ENCODE results near the gene CNTN2.
A peak's percentile ranks its signal among the peaks of the same experiment; 100 is the strongest.

Gene CNTN2

DNA sequence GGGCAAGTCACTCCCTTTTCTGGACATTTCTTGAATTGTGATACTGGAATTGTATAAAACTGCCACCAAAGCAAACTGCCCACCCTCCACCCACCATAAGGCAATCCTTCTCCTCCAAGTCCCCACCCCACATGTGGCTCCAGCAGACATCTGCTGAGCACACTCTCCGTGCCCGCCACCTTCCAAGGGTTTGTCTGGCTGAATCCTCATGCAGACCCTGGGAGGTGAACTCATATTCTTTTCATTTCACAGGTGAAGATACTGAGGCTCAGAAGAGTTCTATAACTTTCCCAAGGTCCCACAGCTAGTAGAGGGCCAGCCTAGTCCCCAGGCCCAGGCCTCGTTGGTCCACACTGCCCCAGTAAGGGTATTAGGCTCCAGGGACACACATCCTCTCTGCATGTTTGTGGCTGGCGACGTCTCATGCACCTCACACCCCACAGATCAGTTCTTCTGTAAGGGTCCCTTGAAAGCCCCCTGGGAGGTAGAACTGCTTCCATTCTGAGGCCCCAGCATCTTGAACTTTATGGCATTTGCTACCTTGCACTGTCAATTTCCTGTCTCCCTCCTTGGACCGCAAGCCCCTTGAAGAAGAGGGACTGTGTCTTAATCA, 14.1 kb downstream of the CNTN2 start:
- DNase-seq (ENCODE audit: low spot score), result no peak

DNA sequence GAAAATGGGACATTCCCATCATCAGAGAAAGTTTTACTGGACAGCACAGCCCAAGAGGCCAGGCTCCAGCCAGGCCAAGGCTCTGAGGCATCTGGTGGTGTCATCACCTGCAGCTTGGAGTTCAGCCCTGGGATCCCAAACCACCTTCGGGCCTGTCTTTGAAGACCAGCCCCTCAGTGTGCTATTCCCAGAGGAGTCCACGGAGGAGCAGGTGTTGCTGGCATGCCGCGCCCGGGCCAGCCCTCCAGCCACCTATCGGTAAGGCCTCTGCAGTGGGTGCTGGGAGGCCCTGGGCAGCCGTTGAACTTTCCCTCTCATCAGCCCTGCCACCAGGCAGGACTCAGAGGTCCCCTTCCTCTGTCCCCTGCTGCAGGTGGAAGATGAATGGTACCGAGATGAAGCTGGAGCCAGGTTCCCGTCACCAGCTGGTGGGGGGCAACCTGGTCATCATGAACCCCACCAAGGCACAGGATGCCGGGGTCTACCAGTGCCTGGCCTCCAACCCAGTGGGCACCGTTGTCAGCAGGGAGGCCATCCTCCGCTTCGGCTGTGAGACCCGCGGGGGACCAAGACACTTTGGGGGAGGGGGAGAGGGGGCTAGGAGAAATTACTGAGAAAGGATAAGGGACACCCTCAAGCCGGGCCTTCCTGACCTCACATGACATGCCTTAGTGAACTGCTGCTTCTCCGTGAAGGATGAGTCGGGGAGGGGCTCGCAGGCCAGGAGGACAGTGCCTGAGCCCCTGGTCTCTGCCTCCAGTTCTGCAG, 15.0 kb downstream of the CNTN2 start:
- DNase-seq (ENCODE audit: low spot score), result no peak

GRCh38 chr1:205058853-205059252, 15.8 kb downstream of the CNTN2 start:
- DNase-seq (ENCODE audit: low spot score), result no peak

DNA sequence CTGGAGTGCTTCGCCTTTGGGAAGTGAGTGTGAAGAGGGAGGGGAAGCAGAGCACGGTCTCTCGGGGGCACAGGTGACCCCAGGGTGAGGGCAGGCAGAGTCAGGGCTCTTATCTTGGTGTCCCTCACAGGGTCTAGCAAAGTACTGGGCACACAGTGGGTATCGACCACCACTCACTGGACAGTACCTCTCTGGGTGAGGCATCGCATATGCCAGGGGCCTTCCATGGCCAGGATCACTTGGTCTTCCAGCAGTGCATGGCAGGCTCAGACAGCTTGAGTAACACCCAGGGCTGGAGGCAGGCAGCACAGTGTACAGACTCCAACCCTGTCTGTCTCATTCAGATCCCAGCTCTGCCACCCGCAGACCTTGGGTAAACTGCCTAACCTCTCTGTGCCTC, 16.6 kb downstream of the CNTN2 start:
- no peak for DNase-seq (ENCODE audit: low spot score)

- no peak for DNase-seq (ENCODE audit: low spot score)
These were observed 17.7 kb downstream of the CNTN2 start for GRCh38 chr1:205060746-205061145.

GRCh38 chr1:205061227-205061626, 18.2 kb downstream of the CNTN2 start:
- no peak for DNase-seq (ENCODE audit: low spot score)

DNA sequence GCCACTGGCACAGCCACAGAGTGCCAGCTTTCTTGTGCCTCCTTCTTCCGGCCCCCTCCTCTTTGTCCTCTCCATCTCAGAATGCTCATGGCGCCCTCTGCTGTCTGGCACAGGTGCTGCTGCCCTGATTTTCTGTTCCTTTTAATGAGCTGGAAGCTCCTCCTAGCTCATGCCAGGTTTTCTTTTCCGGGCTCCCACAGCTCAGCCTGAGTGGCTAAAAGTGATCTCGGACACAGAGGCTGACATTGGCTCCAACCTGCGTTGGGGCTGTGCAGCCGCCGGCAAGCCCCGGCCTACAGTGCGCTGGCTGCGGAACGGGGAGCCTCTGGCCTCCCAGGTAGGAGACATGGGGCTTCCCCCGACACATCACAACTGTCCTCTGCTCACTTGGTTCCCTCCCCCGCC, 18.7 kb downstream of the CNTN2 start:
- DNase-seq (ENCODE audit: low spot score), result peak; percentile 76

DNA sequence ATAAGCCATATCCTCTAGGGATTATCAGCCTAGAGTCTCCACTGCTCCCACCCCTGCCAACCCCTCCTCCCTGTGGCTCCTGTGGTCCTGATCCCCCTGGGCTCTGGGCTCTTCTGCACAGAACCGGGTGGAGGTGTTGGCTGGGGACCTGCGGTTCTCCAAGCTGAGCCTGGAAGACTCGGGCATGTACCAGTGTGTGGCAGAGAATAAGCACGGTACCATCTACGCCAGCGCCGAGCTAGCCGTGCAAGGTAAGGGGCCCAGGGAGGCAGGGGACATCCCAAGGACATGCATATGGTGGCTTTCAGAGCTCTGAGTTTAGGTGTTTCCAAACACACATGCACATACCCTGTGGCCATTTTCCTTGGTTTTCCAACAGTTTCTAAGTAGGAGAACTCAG, 19.3 kb downstream of the CNTN2 start:
- DNase-seq (ENCODE audit: low spot score), result no peak

DNA sequence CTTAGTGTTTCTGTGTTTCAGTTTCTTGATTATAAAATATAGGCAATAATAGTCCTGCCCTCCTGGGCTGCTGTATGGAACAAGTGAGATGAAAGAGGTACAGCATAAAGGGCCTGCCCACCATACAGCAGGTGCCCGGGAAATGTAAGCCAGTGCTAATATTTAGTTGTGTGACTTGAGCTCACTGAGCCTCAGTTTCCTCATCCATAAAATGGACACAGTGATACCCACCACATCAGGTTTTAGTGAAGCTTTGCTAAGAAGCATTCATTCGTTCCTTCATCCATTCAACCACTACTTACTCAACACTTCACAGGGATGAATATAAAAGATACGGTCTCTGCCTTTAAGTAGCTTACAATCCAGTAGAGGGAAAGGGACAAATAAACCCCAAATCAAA, 19.9 kb downstream of the CNTN2 start:
- DNase-seq (ENCODE audit: low spot score), result no peak

- no peak for DNase-seq (ENCODE audit: low spot score)
These were observed 21.3 kb downstream of the CNTN2 start for GRCh38 chr1:205064301-205064700.

GRCh38 chr1:205064741-205065316, 21.8 kb downstream of the CNTN2 start:
- DNase-seq (ENCODE audit: low spot score), result no peak

- no peak for DNase-seq (ENCODE audit: low spot score)
These were observed 22.7 kb downstream of the CNTN2 start for GRCh38 chr1:205065666-205066065.

DNA sequence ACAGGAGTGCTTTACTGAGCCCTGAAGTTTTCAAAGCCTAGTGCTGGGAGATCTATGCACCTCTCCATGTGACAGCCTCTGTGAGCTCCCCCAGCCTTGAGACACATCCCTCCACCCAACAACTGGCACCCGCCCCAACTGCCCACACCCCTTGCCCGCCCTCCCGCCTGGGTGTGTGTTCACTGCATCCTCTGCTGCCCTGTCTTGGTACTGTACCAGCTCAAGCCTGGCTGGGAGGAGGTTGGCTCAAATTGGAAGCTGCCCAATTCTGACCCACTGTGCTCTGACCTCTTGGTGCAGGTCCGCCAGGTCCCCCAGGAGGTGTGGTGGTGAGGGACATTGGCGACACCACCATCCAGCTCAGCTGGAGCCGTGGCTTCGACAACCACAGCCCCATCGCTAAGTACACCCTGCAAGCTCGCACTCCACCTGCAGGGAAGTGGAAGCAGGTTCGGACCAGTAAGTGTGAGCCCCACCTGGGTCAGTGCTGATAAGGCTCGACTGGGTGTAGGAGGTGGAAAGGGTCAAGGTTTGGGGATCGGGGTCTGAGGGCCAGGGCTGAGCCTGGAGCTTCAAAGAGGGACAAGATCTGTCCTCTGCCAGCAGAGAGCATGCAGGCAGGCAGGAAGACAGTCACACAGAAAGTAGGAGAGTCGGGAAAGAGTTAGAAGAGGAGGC, 23.3 kb downstream of the CNTN2 start:
- DNase-seq (ENCODE audit: low spot score), result no peak

GRCh38 chr1:205067031-205067430, 24.0 kb downstream of the CNTN2 start:
- no peak for DNase-seq (ENCODE audit: low spot score)

DNA sequence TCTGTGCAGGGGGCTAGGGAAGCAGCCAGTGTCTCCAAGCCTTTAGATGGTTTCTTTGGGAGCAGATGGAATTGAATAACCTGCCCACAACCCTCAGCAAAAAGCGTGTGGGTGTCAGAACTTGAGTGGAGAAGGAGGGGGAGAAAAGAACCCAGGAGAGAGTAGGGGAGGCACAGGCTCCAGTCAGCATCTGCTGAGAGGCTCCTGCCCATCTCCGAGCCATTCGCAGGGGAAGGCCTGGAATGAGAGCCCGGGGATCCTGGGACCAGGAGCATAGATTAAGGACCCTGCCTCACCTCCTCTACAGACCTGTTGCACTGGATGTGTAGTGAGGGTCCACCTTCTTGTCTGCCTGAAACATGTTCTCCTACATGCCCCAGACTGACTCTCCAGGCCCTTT, 25.0 kb downstream of the CNTN2 start:
- no peak for DNase-seq (ENCODE audit: low spot score)

- no peak for DNase-seq (ENCODE audit: low spot score)
These were observed 25.5 kb downstream of the CNTN2 start for GRCh38 chr1:205068457-205069040.

GRCh38 chr1:205069371-205070125, 26.5 kb downstream of the CNTN2 start:
- DNase-seq (ENCODE audit: low spot score), result no peak

DNA sequence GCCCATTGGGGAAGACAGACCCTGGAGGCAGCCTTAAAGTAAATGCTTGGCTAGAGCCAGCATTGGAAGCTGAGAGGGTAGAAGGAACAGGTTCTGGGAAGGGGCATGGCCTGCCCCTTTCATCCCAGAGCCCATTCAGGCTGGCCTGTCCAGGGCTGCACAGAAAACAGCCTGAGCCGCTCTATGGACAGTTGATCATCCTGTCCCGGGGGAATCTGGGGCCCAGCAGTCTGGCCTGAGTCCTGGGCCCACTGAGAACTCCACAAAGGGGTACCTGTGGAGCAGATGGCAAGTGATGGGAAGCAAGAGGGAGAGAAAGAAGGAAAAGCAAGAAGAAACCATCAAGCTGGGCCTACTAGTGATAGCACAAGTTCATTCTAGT, 28.0 kb downstream of the CNTN2 start:
- no peak for DNase-seq (ENCODE audit: low spot score)

DNA sequence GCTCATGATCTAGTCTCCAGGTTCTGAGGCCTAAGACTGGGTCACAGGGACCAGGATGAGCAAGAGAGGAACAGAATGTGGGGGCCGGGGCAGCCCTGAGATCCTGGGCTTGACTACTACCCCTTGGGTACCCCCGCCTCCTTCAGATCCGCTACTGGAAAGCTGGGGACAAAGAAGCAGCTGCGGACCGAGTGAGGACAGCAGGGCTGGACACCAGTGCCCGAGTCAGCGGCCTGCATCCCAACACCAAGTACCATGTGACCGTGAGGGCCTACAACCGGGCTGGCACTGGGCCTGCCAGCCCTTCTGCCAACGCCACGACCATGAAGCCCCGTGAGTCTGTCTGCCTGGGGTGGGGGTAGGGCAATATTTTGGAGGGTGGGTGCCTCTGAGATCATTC, 28.8 kb downstream of the CNTN2 start:
- no peak for DNase-seq (ENCODE audit: low spot score)

DNA sequence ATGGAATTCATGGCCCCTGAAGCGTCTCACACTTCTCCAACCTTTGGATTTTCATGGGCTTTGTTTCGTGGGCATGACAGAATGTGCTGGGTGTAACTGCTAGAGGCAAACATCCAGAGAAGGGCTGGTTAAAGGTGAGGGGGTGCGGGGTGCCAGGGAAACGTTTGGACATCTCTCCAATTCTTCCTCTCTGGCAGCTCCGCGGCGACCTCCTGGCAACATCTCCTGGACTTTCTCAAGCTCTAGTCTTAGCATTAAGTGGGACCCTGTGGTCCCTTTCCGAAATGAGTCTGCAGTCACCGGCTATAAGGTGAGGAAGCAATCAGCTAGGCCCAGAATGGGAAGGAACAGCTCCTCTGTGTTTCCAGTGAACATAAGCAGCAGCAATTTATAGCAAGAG, 29.3 kb downstream of the CNTN2 start:
- DNase-seq (ENCODE audit: low spot score), result no peak

DNA sequence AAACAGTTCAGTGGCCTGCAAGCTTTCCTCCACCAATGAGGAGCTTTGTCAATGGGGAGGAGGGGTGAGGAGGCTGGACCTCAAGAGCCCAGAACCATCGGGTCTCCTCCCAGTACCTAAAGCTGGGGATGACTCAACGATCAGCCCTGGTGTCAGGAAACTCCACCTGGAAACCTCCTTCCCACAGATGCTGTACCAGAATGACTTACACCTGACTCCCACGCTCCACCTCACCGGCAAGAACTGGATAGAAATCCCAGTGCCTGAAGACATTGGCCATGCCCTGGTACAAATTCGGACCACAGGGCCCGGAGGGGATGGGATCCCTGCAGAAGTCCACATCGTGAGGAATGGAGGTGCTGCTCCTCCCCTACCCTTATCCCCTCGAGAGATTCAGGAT, 29.9 kb downstream of the CNTN2 start:
- no peak for DNase-seq (ENCODE audit: low spot score)

DNA sequence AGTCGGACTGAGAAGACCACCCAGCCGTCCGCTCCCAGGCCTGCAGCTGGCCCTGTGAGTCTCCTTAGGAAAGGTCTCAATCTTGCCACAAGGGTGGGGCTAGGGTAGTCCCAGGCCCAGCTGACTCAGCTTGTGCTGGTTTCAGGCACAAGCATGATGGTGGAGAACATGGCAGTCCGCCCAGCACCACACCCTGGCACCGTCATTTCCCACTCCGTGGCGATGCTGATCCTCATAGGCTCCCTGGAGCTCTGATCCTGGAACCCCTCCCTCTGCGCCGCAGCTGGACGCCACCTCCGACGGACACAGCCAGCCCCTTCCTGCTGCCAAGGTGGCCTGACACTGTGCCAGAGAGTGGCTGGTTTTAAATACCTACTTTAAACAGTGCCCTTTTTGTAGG, 30.5 kb downstream of the CNTN2 start:
- DNase-seq (ENCODE audit: low spot score), result no peak
